ENCODE measurements around the gene EIF4B. TPM values are rescaled to one million over a fixed set of nuclear protein-coding genes. Genes with fewer than 3 reads are reported as not detected.

Gene EIF4B
- total and polyA plus RNA-seq, 9 of the 15 experiments (the other 6 are each of a cell fraction or from before 2014, with no cell fraction given) = 138 to 669 (median 552) TPM

GRCh38 chr12:53078425-53079225, 72.4 kb downstream of the EIF4B start:
- H3K9me1 ChIP-seq (ENCODE audit: control insufficient read depth, insufficient read depth, low read length) = no peaks in the 10 kb centered on the region
- TF ChIP-seq TAF7 (tag; IDR thresholded peaks at IDR 0.05) (no peak), TRIM25 (IDR thresholded peaks at IDR 0.05; ENCODE audit: borderline replicate concordance) (no peak), ZNF232 (CRISPR knock-in tag; IDR thresholded peaks at IDR 0.05) (0 out of 2 replicates have a peak, but pooled peaks have one; percentile 35), PHB (CRISPR knock-in tag; IDR thresholded peaks at IDR 0.05) (no peak), RAD51 (IDR thresholded peaks at IDR 0.05; ENCODE audit: borderline replicate concordance, low read depth) (peak; percentile 45; the same call in 1 of the 2 replicates), NKRF (IDR thresholded peaks at IDR 0.05; ENCODE audit: borderline replicate concordance) (peak; percentile 72; the same call in 1 of the 2 replicates), PYGO2 (tag; IDR thresholded peaks at IDR 0.05) (no peak), MYC (IDR thresholded peaks at IDR 0.05; ENCODE audit: low read depth, low read length) (peak; percentile 67), MYC (CRISPR knock-in tag; IDR thresholded peaks at IDR 0.05; ENCODE audit: borderline replicate concordance, low read depth) (peak; percentile 42; the same call in 1 of the 2 replicates), NR0B1 (IDR thresholded peaks at IDR 0.05; ENCODE audit: partially characterized antibody) (no peak), MTA1 (IDR thresholded peaks at IDR 0.05; ENCODE audit: borderline replicate concordance) (no peak), HSF4 (CRISPR knock-in tag; IDR thresholded peaks at IDR 0.05; ENCODE audit: borderline replicate concordance) (no peak), HMG20A (CRISPR knock-in tag; conservative IDR thresholded peaks at IDR 0.05) (no peak), SIX5 (IDR thresholded peaks at IDR 0.05; ENCODE audit: borderline replicate concordance in 1 of 2, insufficient read depth in 1 of 2, low read depth in 1 of 2, low read length in 2 of 2) (no peak), ERF (CRISPR knock-in tag; IDR thresholded peaks at IDR 0.05) (0 out of 2 replicates have a peak, but pooled peaks have one; percentile 76), ZFP1 (CRISPR knock-in tag; IDR thresholded peaks at IDR 0.05) (no peak), HDAC1 (IDR thresholded peaks at IDR 0.05) (peak in 1 of 2 experiments; percentile 40; a peak in 2 of 4 replicates)

More at GRCh38 chr12:53078425-53079225, 72.4 kb downstream of the EIF4B start:
- Histone ChIP-seq H3K27me3 (ENCODE audit: control insufficient read depth in 2 of 2, insufficient read depth in 2 of 2, low read length in 2 of 2) (no peaks in the 10 kb centered on the region), H3K27ac (ENCODE audit: extremely low read depth, low read depth, low read length) (peak overlapping the region; percentile 51), H3K36me3 (ENCODE audit: control insufficient read depth, insufficient read depth, low read length) (peaks cover 12% of the 10 kb centered on the region; the same call in 2 of the 3 replicates), H4K20me1 (replicated peaks; ENCODE audit: control insufficient read depth, insufficient read depth, low read length) (no peaks in the 10 kb centered on the region), H3K4me3 (peak overlapping the region; percentile 58), H3K4me2 (ENCODE audit: insufficient read depth, low read length) (peak overlapping the region; percentile 95), H3K79me2 (ENCODE audit: control insufficient read depth, insufficient read depth, low read length) (peaks cover 8% of the 10 kb centered on the region; the same call in 2 of the 3 replicates), H3K4me1 (replicated peaks in 1 of 2; ENCODE audit: control insufficient read depth in 2 of 2, insufficient read depth in 2 of 2, low read length in 2 of 2) (peaks cover 5 to 17% of the 10 kb centered on the region in 2 experiments; a peak in 3 of 5 replicates), H3K9ac (ENCODE audit: insufficient read depth in 1 of 2, low read depth in 2 of 2, low read length in 2 of 2) (peak overlapping the region; percentile 75 to 91), H3K9me3 (replicated peaks; ENCODE audit: control insufficient read depth, insufficient read depth, low read depth, low read length) (no peaks in the 10 kb centered on the region), H2AFZ (ENCODE audit: low read depth, low read length) (peak overlapping the region; percentile 79)
- ATAC-seq = peak; percentile 31
- intact Hi-C loops (cut with micrococcal nuclease) = no loop called here
- DNase-seq (ENCODE audit: extremely low read depth in 1 of 4, low spot score in 3 of 4) = no peak
- peak; percentile 69 for FAIRE-seq
- WGBS (ENCODE audit: insufficient coverage, low coverage, missing lambda C conversion rate) = 10% methylated on average over 19 of the region's 25 CpGs
- POLR2A ChIA-PET = interaction anchor here (0.6 to 2.3 kb wide), 18 partner anchors 13 to 422 kb away, joined by 3 to 12 read pairs (median 3); partner anchors contain the start of genes CSAD, IGFBP6 and TARBP2
- TSS peak; percentile 52 for BruUV-seq (replicated peaks)
- in situ Hi-C loops (cut with MboI) = no loop called here
- CTCF ChIA-PET (ENCODE audit: low intra/inter-chr PET ratio) = no interaction called here
